A549 (cell line): ENCODE results near the gene SH3BP5.

Source experiments
- CEBPB ChIP-seq, 2 experiments: fragments of >200 bp in 1 of 2; sonication (Bioruptor Twin) in 1 of 2; formaldehyde crosslinking in 1 of 2; IDR thresholded peaks; 2 replicates each; pipeline ENCODE4 v1.6.1; 2012 to 2016
- KDM1A ChIP-seq: fragments of 200-600 bp; sonication (generic); IDR thresholded peaks from 2 replicates; pipeline ENCODE4 v1.6.1; 2016; ENCODE audit warnings: low read depth, mild to moderate bottlenecking
- NR3C1 ChIP-seq: fragments of >200 bp; sonication (Bioruptor Twin); formaldehyde crosslinking; IDR thresholded peaks from 3 replicates; pipeline ENCODE4 v1.6.1; 2017
- POLR2A ChIP-seq: IDR thresholded peaks from 2 replicates; pipeline ENCODE4 v1.6.1; 2012; ENCODE audit warnings: mild to moderate bottlenecking, low read length
- TF ChIP-seq, protein P1 (sequence below): fragments of 450-650 bp; IDR thresholded peaks from 2 replicates; pipeline ENCODE4 v1.6.1; 2014; ENCODE audit warnings: antibody characterized with exemption
- TF ChIP-seq, protein P2 (sequence below): fragments of >200 bp; sonication (Bioruptor Twin); formaldehyde crosslinking; IDR thresholded peaks from 3 replicates; pipeline ENCODE4 v1.5.1; 2016

DNA sequence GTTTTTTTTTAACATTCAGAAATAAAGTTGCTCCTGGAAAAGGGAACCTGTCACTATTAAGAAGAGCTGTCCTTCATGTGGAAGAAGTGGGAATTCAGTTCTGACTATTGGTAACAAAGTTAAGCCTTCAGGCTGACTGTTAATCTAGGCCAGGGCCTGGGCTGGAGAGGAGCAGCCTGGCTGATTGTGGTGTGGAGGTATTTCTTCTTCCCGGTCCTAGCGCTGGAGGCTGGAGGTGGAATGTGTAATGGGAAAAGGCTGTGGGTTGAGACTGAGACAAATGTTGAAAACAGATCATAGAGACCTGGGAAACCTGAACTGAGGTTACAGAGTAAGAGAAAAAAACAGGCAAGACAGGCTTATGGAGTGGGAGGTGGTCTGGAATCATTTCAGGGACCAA is 23.8 kb upstream of the SH3BP5 start:
- TF ChIP-seq CEBPB (IDR thresholded peaks at IDR 0.05) (no peak), POLR2A (no peak), NR3C1 (no peak), KDM1A (no peak)
- TF ChIP-seq, protein P1, sequence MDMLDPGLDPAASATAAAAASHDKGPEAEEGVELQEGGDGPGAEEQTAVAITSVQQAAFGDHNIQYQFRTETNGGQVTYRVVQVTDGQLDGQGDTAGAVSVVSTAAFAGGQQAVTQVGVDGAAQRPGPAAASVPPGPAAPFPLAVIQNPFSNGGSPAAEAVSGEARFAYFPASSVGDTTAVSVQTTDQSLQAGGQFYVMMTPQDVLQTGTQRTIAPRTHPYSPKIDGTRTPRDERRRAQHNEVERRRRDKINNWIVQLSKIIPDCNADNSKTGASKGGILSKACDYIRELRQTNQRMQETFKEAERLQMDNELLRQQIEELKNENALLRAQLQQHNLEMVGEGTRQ = no peak
- TF ChIP-seq, protein P2, sequence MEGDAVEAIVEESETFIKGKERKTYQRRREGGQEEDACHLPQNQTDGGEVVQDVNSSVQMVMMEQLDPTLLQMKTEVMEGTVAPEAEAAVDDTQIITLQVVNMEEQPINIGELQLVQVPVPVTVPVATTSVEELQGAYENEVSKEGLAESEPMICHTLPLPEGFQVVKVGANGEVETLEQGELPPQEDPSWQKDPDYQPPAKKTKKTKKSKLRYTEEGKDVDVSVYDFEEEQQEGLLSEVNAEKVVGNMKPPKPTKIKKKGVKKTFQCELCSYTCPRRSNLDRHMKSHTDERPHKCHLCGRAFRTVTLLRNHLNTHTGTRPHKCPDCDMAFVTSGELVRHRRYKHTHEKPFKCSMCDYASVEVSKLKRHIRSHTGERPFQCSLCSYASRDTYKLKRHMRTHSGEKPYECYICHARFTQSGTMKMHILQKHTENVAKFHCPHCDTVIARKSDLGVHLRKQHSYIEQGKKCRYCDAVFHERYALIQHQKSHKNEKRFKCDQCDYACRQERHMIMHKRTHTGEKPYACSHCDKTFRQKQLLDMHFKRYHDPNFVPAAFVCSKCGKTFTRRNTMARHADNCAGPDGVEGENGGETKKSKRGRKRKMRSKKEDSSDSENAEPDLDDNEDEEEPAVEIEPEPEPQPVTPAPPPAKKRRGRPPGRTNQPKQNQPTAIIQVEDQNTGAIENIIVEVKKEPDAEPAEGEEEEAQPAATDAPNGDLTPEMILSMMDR = no peak
